ENCODE measurements around the gene RNF157.
A peak's percentile ranks its signal among the peaks of the same experiment; 100 is the strongest.

The RNF157 gene

DNA sequence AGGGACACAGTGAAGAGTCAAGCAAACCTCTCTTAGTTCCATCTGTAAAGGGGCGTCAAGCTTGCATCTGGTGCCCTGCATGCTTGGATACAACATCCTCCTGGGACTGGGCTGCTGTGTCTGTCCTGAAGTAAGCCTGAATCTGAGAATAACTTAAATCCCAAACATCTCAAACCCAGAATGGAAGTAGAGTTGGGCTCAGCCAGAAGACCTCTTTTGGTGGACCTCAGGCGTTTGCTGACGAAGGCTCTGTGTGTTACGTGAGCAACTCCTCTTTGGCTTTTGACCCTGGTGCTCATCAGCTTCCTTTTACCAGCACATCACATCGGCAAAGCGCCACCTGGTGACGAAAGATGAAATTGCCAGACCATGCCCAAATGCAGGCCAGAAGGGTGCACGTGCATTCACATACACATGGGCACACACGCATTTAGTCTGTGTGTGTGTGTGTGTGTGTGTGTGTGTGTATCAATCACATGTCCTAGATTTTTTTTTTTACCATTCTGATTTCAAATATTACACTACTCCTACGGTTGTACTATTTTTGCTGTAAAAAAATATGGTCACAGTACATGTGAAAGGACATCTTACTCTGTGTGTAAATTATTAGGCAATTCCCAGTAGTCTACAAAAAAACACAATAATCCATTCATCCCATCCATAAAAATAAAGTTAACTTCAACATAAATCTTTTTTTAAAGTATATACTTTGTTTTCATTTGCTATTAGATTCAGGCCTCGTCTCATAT, 58.1 kb downstream of the RNF157 start (continued):
- TF ChIP-seq, protein P1, sequence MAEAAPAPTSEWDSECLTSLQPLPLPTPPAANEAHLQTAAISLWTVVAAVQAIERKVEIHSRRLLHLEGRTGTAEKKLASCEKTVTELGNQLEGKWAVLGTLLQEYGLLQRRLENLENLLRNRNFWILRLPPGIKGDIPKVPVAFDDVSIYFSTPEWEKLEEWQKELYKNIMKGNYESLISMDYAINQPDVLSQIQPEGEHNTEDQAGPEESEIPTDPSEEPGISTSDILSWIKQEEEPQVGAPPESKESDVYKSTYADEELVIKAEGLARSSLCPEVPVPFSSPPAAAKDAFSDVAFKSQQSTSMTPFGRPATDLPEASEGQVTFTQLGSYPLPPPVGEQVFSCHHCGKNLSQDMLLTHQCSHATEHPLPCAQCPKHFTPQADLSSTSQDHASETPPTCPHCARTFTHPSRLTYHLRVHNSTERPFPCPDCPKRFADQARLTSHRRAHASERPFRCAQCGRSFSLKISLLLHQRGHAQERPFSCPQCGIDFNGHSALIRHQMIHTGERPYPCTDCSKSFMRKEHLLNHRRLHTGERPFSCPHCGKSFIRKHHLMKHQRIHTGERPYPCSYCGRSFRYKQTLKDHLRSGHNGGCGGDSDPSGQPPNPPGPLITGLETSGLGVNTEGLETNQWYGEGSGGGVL (tag by site-specific recombination; IDR thresholded peaks at IDR 0.05): no peak
- TF ChIP-seq ZNF324 (tag by site-specific recombination; IDR thresholded peaks at IDR 0.05): no peak
- TF ChIP-seq WT1 (tag by site-specific recombination; IDR thresholded peaks at IDR 0.05): no peak
- TF ChIP-seq ZBTB1 (tag by site-specific recombination; IDR thresholded peaks at IDR 0.05): no peak
- TF ChIP-seq ZFP69B (tag by site-specific recombination; IDR thresholded peaks at IDR 0.05): 0 out of 2 replicates have a peak, but pooled peaks have one; percentile 35
- TF ChIP-seq, protein P2, sequence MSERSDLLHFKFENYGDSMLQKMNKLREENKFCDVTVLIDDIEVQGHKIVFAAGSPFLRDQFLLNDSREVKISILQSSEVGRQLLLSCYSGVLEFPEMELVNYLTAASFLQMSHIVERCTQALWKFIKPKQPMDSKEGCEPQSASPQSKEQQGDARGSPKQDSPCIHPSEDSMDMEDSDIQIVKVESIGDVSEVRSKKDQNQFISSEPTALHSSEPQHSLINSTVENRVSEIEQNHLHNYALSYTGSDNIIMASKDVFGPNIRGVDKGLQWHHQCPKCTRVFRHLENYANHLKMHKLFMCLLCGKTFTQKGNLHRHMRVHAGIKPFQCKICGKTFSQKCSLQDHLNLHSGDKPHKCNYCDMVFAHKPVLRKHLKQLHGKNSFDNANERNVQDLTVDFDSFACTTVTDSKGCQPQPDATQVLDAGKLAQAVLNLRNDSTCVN (tag by site-specific recombination; optimal IDR thresholded peaks at IDR 0.05): peak; percentile 27
- TF ChIP-seq ZNF366 (tag by site-specific recombination; conservative IDR thresholded peaks at IDR 0.05): no peak
- no peak for TF ChIP-seq KLF9 (tag by site-specific recombination; IDR thresholded peaks at IDR 0.05; ENCODE audit: low read depth)
- TF ChIP-seq ZNF202 (tag by site-specific recombination; IDR thresholded peaks at IDR 0.05; ENCODE audit: borderline replicate concordance): no peak
- TF ChIP-seq SP3 (tag by site-specific recombination; IDR thresholded peaks at IDR 0.05): no peak
- TF ChIP-seq, protein P3, sequence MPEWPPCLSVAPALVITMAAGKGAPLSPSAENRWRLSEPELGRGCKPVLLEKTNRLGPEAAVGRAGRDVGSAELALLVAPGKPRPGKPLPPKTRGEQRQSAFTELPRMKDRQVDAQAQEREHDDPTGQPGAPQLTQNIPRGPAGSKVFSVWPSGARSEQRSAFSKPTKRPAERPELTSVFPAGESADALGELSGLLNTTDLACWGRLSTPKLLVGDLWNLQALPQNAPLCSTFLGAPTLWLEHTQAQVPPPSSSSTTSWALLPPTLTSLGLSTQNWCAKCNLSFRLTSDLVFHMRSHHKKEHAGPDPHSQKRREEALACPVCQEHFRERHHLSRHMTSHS (tag by site-specific recombination; IDR thresholded peaks at IDR 0.05): no peak
- TF ChIP-seq, protein P4, sequence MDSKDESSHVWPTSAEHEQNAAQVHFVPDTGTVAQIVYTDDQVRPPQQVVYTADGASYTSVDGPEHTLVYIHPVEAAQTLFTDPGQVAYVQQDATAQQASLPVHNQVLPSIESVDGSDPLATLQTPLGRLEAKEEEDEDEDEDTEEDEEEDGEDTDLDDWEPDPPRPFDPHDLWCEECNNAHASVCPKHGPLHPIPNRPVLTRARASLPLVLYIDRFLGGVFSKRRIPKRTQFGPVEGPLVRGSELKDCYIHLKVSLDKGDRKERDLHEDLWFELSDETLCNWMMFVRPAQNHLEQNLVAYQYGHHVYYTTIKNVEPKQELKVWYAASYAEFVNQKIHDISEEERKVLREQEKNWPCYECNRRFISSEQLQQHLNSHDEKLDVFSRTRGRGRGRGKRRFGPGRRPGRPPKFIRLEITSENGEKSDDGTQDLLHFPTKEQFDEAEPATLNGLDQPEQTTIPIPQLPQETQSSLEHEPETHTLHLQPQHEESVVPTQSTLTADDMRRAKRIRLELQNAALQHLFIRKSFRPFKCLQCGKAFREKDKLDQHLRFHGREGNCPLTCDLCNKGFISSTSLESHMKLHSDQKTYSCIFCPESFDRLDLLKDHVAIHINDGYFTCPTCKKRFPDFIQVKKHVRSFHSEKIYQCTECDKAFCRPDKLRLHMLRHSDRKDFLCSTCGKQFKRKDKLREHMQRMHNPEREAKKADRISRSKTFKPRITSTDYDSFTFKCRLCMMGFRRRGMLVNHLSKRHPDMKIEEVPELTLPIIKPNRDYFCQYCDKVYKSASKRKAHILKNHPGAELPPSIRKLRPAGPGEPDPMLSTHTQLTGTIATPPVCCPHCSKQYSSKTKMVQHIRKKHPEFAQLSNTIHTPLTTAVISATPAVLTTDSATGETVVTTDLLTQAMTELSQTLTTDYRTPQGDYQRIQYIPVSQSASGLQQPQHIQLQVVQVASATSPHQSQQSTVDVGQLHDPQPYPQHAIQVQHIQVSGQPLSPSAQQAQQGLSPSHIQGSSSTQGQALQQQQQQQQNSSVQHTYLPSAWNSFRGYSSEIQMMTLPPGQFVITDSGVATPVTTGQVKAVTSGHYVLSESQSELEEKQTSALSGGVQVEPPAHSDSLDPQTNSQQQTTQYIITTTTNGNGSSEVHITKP (tag by site-specific recombination; IDR thresholded peaks at IDR 0.05): 0 out of 2 replicates have a peak, but pooled peaks have one; percentile 18
- no peak for TF ChIP-seq MYNN (tag by site-specific recombination; IDR thresholded peaks at IDR 0.05; ENCODE audit: borderline replicate concordance)
- TF ChIP-seq EGR2 (tag by site-specific recombination; IDR thresholded peaks at IDR 0.05; ENCODE audit: low read depth): no peak
- no peak for TF ChIP-seq ZNF404 (tag by site-specific recombination; IDR thresholded peaks at IDR 0.05)
- no peak for TF ChIP-seq ZNF341 (tag by site-specific recombination; IDR thresholded peaks at IDR 0.05; ENCODE audit: low read depth)
- TF ChIP-seq ZNF830 (tag by site-specific recombination; IDR thresholded peaks at IDR 0.05; ENCODE audit: low read depth): no peak
- no peak for TF ChIP-seq ZNF121 (tag by site-specific recombination; IDR thresholded peaks at IDR 0.05)
- peak; percentile 26; the same call in 1 of the 2 replicates for TF ChIP-seq ZEB2 (tag by site-specific recombination; IDR thresholded peaks at IDR 0.05)
- TF ChIP-seq ZNF654 (tag by site-specific recombination; IDR thresholded peaks at IDR 0.05; ENCODE audit: low read depth): peak; percentile 70
- no peak for TF ChIP-seq IKZF3 (tag by site-specific recombination; IDR thresholded peaks at IDR 0.05)
- TF ChIP-seq ZNF2 (tag by site-specific recombination; IDR thresholded peaks at IDR 0.05): peak; percentile 99
- no peak for TF ChIP-seq ZNF174 (tag by site-specific recombination; IDR thresholded peaks at IDR 0.05)
- TF ChIP-seq, protein P5, sequence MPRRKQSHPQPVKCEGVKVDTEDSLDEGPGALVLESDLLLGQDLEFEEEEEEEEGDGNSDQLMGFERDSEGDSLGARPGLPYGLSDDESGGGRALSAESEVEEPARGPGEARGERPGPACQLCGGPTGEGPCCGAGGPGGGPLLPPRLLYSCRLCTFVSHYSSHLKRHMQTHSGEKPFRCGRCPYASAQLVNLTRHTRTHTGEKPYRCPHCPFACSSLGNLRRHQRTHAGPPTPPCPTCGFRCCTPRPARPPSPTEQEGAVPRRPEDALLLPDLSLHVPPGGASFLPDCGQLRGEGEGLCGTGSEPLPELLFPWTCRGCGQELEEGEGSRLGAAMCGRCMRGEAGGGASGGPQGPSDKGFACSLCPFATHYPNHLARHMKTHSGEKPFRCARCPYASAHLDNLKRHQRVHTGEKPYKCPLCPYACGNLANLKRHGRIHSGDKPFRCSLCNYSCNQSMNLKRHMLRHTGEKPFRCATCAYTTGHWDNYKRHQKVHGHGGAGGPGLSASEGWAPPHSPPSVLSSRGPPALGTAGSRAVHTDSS (tag by site-specific recombination; IDR thresholded peaks at IDR 0.05): 0 out of 2 replicates have a peak, but pooled peaks have one; percentile 28
- no peak for TF ChIP-seq FEZF1 (tag by site-specific recombination; IDR thresholded peaks at IDR 0.05)
- no peak for TF ChIP-seq ZNF530 (tag by site-specific recombination; IDR thresholded peaks at IDR 0.05; ENCODE audit: low read depth)
- no peak for TF ChIP-seq ZNF37A (tag by site-specific recombination; IDR thresholded peaks at IDR 0.05)
- TF ChIP-seq ZNF133 (tag by site-specific recombination; IDR thresholded peaks at IDR 0.05): no peak
- TF ChIP-seq ZNF10 (tag by site-specific recombination; IDR thresholded peaks at IDR 0.05): no peak
- TF ChIP-seq ZNF16 (tag by site-specific recombination; IDR thresholded peaks at IDR 0.05; ENCODE audit: low read depth): no peak

Measured in HEK293 (cell line).